ENCODE results near the gene PTPRE.

GRCh38 chr10:128122931-128123330 is 216.0 kb downstream of the PTPRE start:
- TF ChIP-seq CTCF (conservative IDR thresholded peaks at IDR 0.05; ENCODE audit: low read depth, low read length) (no peak), POLR2A (IDR thresholded peaks at IDR 0.05; ENCODE audit: low read depth, low read length) (no peak)
